RWPE2 (cell line): ENCODE measurements around the gene CES1.
"Not testable (repeated sequence)": the region's sequence is repeated elsewhere in the genome, so short reads cannot be mapped to it uniquely, and the experiment has no call there.

ENCODE experiments used
- ATAC-seq: fragments of 200-7000 bp; cut with Tn5 transposase; 3 replicates; pipeline ENCODE4 v1.9.1; 2021; ENCODE audit warnings: low read depth
- DNase-seq: peaks from one replicate; pipeline ENCODE4 v3.0.0-alpha.2; 2020; ENCODE audit warnings: low spot score
- H3K27ac ChIP-seq: fragments of 450-650 bp; 2 replicates; pipeline ENCODE4 v1.5.1; 2017; ENCODE audit warnings: mild to moderate bottlenecking; ENCODE audit not compliant: poor library complexity, severe bottlenecking
- H3K27me3 ChIP-seq: fragments of 250-450 bp; sonication (Bioruptor Pico); 2 replicates; pipeline ENCODE4 v1.5.1; 2021; ENCODE audit warnings: mild to moderate bottlenecking, moderate library complexity; ENCODE audit not compliant: insufficient read depth, poor library complexity, severe bottlenecking
- H3K36me3 ChIP-seq: fragments of 250-450 bp; sonication (Bioruptor Pico); 2 replicates; pipeline ENCODE4 v1.5.1; 2020; ENCODE audit warnings: low read depth, mild to moderate bottlenecking, moderate library complexity
- H3K4me1 ChIP-seq: fragments of 250-450 bp; sonication (Bioruptor Pico); 2 replicates; pipeline ENCODE4 v1.5.1; 2021; ENCODE audit warnings: mild to moderate bottlenecking, moderate library complexity; ENCODE audit not compliant: insufficient read depth, poor library complexity, severe bottlenecking
- H3K4me3 ChIP-seq: fragments of 250-450 bp; sonication (Bioruptor Pico); 2 replicates; pipeline ENCODE4 v1.5.1; 2021; ENCODE audit warnings: mild to moderate bottlenecking, moderate library complexity; ENCODE audit not compliant: severe bottlenecking
- H3K9me3 ChIP-seq: fragments of 250-450 bp; sonication (Bioruptor Pico); 2 replicates; pipeline ENCODE4 v1.5.1; 2021; ENCODE audit warnings: mild to moderate bottlenecking, moderate library complexity; ENCODE audit not compliant: severe bottlenecking
- CTCF ChIP-seq: fragments of 450-650 bp; IDR thresholded peaks from one replicate; pipeline ENCODE4 v1.5.1; 2017; ENCODE audit warnings: mild to moderate bottlenecking, moderate library complexity; ENCODE audit not compliant: poor library complexity, severe bottlenecking

CES1 gene

GRCh38 chr16:55871411-55872038 lies 38.6 kb upstream of the CES1 start:
- Histone ChIP-seq H3K4me1 (no peaks in the 10 kb centered on the region), H3K9me3 (no peaks in the 10 kb centered on the region), H3K27ac (no peak overlapping the region), H3K4me3 (no peak overlapping the region), H3K36me3 (no peaks in the 10 kb centered on the region), H3K27me3 (no peaks in the 10 kb centered on the region)
- no peak for TF ChIP-seq CTCF
- no peak for ATAC-seq
- DNase-seq: no peak

DNA sequence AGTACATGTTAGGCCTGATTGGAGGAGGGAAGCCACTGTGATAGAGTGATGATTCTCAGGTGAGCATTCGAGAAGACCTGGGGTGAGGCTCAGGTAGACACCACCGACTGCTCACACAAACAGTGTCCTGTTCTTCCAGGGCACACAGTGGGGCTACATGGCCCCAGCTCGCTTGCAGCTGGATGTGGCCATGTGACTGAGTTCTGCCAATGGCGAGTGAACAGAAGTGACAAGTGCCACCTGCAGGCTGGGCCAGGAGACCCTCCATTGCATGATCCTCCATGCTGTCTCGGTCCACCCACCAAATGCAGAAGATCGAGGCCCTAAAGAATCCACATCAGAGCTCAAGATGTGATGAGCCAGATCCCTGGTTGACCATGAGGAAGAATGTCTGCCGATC lies 36.1 kb upstream of the CES1 start:
- no peak for TF ChIP-seq CTCF
- Histone ChIP-seq H3K27me3 (no peaks in the 10 kb centered on the region), H3K4me1 (no peaks in the 10 kb centered on the region), H3K36me3 (no peaks in the 10 kb centered on the region), H3K9me3 (no peaks in the 10 kb centered on the region), H3K4me3 (no peak overlapping the region), H3K27ac (no peak overlapping the region)
- DNase-seq (no peak), ATAC-seq (no peak)

GRCh38 chr16:55868137-55868536 lies 35.2 kb upstream of the CES1 start:
- Histone ChIP-seq H3K27me3 (no peaks in the 10 kb centered on the region), H3K9me3 (no peaks in the 10 kb centered on the region), H3K4me3 (no peak overlapping the region), H3K36me3 (no peaks in the 10 kb centered on the region), H3K4me1 (no peaks in the 10 kb centered on the region), H3K27ac (no peak overlapping the region)
- DNase-seq (no peak), ATAC-seq (no peak)
- no peak for TF ChIP-seq CTCF

- DNase-seq: no peak
- Histone ChIP-seq H3K4me3 (no peak overlapping the region), H3K27me3 (no peaks in the 10 kb centered on the region), H3K9me3 (no peaks in the 10 kb centered on the region), H3K27ac (no peak overlapping the region), H3K36me3 (no peaks in the 10 kb centered on the region), H3K4me1 (no peaks in the 10 kb centered on the region)
- TF ChIP-seq CTCF: no peak
- ATAC-seq: no peak
These were observed 28.4 kb upstream of the CES1 start for GRCh38 chr16:55861288-55861687.

- not testable (repeated sequence) for H3K27me3 ChIP-seq, ATAC-seq, H3K9me3 ChIP-seq, H3K4me3 ChIP-seq, DNase-seq, H3K36me3 ChIP-seq, H3K27ac ChIP-seq, H3K4me1 ChIP-seq
These were observed 24.8 kb upstream of the CES1 start for GRCh38 chr16:55857650-55858049.
